ENCODE data around the gene STK11IP. TPM values are rescaled to one million over a fixed set of nuclear protein-coding genes. Genes with fewer than 3 reads are reported as not detected.

The STK11IP gene
- total RNA-seq, 3 donors from 2014 or later = 34.6 to 42.0 (median 39.6) TPM

DNA sequence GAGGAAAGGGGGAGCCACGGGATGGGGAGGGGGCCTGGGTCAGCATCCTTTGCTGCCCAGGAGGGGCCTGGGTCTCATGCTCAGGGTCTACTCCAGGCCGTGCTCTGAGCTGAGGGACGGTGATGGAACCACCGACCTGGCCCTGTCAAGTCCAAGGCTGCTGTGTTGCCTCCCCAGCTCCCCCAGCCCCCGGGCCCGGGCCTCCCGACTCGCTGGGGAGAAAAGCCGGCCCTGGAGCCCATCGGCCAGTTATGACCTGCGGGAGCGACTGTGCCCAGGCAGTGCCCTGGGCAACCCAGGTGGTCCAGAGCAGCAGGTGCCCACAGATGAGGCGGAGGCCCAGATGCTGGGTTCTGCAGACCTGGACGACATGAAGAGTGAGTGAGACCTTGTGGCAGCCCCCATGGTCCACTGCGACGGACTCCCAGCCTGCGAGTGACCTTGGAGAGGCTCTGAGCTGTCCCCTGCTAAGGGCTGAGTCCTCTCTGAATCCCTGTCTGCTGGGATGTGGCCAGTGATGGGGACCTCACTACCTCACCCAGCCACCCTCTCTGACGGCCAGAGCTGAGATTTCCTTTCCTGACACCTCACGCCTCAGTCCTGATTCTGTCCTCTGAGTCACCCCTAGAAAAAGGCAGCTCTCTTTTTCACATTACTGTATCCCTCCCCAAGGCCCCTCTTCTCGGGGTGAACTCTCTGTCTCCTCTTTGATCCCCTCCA is 32.5 kb downstream of the STK11IP start:
- TF ChIP-seq, protein P1, sequence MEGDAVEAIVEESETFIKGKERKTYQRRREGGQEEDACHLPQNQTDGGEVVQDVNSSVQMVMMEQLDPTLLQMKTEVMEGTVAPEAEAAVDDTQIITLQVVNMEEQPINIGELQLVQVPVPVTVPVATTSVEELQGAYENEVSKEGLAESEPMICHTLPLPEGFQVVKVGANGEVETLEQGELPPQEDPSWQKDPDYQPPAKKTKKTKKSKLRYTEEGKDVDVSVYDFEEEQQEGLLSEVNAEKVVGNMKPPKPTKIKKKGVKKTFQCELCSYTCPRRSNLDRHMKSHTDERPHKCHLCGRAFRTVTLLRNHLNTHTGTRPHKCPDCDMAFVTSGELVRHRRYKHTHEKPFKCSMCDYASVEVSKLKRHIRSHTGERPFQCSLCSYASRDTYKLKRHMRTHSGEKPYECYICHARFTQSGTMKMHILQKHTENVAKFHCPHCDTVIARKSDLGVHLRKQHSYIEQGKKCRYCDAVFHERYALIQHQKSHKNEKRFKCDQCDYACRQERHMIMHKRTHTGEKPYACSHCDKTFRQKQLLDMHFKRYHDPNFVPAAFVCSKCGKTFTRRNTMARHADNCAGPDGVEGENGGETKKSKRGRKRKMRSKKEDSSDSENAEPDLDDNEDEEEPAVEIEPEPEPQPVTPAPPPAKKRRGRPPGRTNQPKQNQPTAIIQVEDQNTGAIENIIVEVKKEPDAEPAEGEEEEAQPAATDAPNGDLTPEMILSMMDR (IDR thresholded peaks at IDR 0.05) = no peak
- no peaks in the 10 kb centered on the region for H3K36me3 ChIP-seq (ENCODE audit: low read depth)
- DNase-seq (peak in 1 of 3 donors; percentile 8), ATAC-seq (no peak)
- H3K9me3 ChIP-seq = no peaks in the 10 kb centered on the region
- intact Hi-C loops (cut with DNase I, micrococcal nuclease) = no loop called here
- no peak overlapping the region for H3K4me3 ChIP-seq
- peaks cover 7% of the 10 kb centered on the region for H3K4me1 ChIP-seq (ENCODE audit: low read depth)

DNA sequence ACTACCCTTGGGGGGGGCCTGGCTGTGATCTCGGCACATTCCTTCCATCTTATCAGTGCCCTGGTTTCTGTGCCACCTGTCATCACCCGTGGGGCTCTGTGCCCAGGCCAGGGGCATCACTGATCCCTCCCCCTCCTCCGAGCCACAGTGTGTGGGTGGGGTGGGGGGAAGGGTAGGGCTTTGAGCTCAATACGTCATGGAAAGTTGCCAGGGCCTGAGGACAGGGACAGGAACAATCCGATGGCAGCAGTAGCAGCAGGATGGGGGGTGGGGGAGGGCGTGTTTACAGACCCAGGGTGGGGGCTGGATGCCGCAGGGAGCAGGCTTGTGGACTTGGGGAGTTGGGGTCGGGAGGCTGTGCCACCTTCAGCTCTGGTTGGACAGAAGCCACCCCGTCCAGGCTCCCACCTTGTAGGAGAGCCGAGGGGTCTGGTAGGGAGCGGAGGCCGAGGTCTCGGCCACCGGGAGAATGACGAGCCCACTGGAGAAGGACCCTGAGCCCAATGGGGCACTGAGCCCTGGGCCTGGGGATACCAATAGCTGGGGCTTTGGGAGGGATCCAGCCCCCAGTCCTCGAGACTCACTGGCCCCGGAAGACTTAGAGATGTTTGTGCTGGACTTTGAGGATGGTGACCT is 33.2 kb downstream of the STK11IP start:
- no peaks in the 10 kb centered on the region for H3K36me3 ChIP-seq (ENCODE audit: low read depth)
- H3K4me1 ChIP-seq (ENCODE audit: low read depth) = peaks cover 7% of the 10 kb centered on the region
- TF ChIP-seq, protein P1 (IDR thresholded peaks at IDR 0.05) = no peak
- intact Hi-C loops (cut with DNase I, micrococcal nuclease) = no loop called here
- H3K4me3 ChIP-seq = no peak overlapping the region
- ATAC-seq = no peak
- H3K9me3 ChIP-seq = no peaks in the 10 kb centered on the region
- DNase-seq = peak in 1 of 3 donors; percentile 5

DNA sequence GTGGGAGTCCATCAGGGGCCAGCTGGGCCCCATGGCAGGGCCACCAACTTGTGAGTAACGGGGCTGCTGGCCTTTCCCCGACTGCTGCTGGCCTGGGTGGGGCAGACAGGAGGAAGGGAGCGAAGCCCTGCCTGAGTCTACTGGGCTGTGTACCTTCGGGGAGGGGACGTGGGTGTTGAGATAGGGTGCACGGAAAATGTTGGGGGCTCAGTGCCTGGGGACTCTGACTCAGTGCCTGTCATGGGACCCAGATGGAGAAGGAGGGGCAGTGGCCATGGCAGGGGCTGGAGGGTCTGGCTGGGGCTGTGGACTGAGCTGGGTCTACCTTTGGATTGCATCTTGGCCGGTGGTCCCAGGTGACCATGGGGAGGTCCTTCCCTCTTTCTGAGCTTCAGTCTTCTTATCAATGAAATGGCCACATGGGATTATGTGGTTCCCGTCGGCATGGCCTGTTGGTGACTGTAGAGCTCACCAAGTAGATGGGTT is 33.8 kb downstream of the STK11IP start:
- intact Hi-C loops (cut with DNase I, micrococcal nuclease) = no loop called here
- Histone ChIP-seq H3K4me1 (ENCODE audit: low read depth) (peaks cover 7% of the 10 kb centered on the region), H3K9me3 (no peaks in the 10 kb centered on the region), H3K4me3 (no peak overlapping the region), H3K36me3 (ENCODE audit: low read depth) (no peaks in the 10 kb centered on the region)
- DNase-seq = no peak
- TF ChIP-seq, protein P1 (IDR thresholded peaks at IDR 0.05) = no peak
- no peak for ATAC-seq

DNA sequence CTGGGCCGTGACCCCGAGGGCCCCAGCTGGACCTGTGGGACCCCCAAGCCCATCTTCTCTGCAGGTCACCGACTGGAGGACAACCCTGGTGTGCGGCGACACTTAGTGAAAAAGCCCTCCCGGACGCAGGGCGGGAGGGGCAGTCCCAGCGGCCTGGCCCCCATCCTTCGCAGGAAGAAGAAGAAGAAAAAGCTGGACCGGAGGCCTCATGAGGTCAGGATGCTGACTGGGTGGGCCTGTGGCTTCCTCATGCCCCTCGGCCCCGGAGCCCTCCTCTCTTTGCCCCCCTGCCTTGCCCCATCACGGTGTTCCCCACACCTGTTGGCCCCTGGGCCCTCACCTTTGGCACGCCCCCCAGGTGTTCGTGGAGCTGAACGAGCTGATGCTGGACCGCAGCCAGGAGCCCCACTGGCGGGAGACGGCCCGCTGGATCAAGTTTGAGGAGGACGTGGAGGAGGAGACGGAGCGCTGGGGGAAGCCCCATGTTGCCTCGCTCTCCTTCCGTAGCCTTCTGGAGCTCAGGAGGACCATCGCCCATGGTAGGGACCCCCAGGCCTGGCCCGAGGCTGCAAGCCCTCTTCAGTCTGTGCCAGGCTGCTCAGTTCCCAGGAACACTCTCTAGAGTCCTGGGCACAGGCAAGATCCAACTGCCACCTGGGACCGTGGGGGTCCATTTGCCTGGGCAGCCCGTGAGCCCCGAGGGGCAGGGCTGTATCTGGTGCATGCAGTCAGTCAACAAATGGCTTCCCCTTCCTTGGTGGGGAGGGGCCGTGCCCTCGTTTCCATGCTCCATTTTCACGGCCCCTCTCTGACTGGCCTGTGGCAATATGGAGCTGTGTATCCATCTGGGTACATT is 34.5 kb downstream of the STK11IP start:
- ATAC-seq (no peak), DNase-seq (no peak)
- intact Hi-C loops (cut with DNase I, micrococcal nuclease) = no loop called here
- TF ChIP-seq, protein P1 (IDR thresholded peaks at IDR 0.05) = no peak
- Histone ChIP-seq H3K36me3 (ENCODE audit: low read depth) (no peaks in the 10 kb centered on the region), H3K4me3 (no peak overlapping the region), H3K9me3 (no peaks in the 10 kb centered on the region), H3K4me1 (ENCODE audit: low read depth) (peaks cover 7% of the 10 kb centered on the region)

DNA sequence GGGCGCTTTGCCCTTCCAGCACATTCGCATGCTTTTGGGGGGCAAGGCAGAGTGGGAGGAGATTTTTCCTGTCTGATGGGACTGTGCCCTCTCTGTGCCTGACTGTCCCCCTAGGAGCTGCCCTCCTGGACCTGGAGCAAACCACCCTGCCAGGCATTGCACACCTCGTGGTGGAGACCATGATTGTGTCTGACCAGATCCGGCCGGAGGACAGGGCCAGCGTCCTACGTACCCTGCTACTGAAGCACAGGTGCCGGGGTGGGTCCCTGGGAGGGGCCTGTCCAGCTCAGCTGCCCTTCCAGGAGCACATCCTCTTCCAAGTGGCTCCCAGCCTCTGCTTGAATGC is 35.1 kb downstream of the STK11IP start:
- intact Hi-C loops (cut with DNase I, micrococcal nuclease) = no loop called here
- peaks cover 5% of the 10 kb centered on the region for H3K4me1 ChIP-seq (ENCODE audit: low read depth)
- H3K4me3 ChIP-seq = no peak overlapping the region
- H3K9me3 ChIP-seq = no peaks in the 10 kb centered on the region
- TF ChIP-seq, protein P1 (IDR thresholded peaks at IDR 0.05) = no peak
- DNase-seq (no peak), ATAC-seq (no peak)
- no peaks in the 10 kb centered on the region for H3K36me3 ChIP-seq (ENCODE audit: low read depth)
